Dedifferentiated amniotic fluid mesenchymal stem cell (primary cell): ENCODE results near the gene TANK.
A peak's percentile ranks its signal among the peaks of the same experiment; 100 is the strongest.

Experiments
- DNase-seq: peaks from one replicate; pipeline ENCODE4 v3.0.0-alpha.2; 2016; ENCODE audit errors: extremely low spot score

Gene TANK

GRCh38 chr2:161134547-161135518 lies 25.4 kb upstream of the TANK start:
- no peak for DNase-seq

DNA sequence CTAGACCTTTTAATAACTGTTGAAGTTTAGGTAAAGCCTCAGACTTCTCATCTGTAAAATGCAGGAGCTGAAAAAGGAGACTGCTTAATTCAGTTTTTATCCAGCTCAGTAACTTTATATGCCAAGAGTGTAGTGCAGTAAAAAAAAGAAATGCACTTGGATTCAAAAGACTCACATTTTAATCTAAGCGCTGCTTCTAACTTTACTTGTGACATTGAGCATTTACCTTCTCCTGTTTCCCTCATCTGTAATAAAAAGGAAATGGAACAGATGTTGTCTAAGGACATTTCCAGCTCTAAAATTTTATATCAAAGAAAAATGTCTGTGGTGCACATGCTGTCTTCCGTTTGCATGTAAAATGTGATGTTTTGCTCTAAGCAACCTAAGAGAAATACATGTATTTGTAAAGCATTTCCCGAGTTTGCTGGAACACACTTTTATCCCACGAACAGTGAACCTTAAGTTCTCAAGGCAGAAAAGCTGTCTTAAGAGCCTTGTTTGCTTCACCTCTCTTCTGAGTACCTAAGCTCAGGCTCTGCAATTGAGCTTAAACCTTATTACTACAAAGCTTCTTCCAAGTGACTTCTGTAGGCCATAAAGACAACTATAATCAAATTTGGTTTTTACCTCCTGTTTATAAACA lies 24.2 kb upstream of the TANK start:
- no peak for DNase-seq

GRCh38 chr2:161136696-161137324 lies 23.4 kb upstream of the TANK start:
- no peak for DNase-seq

DNA sequence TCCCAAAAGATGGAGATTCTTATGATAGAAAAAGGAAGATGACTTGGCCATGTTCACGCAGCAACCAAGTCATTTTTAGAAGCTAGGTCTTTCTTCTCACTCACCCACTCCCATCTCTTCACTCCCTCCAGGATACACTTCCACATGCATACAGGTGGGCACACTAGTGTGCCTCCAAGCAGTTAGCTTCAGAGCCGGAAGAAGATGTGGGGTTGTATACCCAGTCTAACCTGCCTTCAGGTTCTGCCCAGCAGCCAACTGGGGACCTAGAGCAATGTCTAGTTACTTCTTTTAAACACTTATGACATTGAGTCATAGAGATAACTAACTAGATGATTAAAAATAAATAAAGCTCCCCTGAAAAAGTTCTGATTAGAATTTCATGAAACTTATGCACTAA lies 21.8 kb upstream of the TANK start:
- no peak for DNase-seq

- peak; percentile 73 for DNase-seq
These were observed 20.9 kb upstream of the TANK start for GRCh38 chr2:161139098-161139987.

- no peak for DNase-seq
These were observed 19.2 kb upstream of the TANK start for GRCh38 chr2:161141033-161141432.

- DNase-seq: no peak
These were observed 13.9 kb upstream of the TANK start for GRCh38 chr2:161146209-161146775.

DNA sequence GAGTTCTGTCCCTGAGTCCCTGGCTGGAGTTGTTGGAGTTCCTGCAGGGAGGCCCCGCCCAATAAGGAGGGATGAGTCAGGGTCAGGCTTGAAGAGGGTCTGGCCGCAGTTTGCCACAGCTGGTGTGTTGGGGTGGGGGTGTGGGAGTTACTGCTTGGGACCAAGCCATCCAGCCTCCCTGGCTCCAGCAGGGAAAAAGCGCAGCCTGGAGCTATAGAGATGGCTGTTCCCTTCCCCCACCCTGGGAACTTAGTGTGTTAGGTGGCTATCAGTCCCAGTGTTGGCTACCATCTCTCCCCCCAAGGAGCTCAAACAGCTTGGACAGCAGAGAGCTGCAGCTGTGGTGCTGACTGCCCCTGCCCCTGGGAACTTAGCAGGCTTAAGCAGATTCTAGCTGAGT lies 13.2 kb upstream of the TANK start:
- DNase-seq: no peak

- no peak for DNase-seq
These were observed 12.4 kb upstream of the TANK start for GRCh38 chr2:161147856-161148255.

DNA sequence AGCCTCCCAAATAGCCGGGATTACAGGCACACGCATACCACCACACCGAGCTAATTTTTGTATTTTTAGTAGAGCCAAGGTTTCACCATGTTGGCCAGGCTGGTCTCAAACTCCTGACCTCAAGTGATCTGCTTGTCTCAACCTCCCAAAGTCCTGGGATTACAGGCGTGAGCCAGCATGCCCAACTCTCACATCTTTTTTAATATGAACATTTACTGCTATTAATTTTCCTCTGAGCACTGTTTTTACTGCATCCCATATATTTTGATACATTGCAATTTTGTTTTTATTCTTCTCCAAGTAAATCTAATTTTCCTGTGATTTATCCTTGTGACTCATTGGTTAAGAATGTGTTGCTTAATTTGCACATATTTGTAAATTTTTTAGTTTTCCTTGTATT lies 9.5 kb upstream of the TANK start:
- DNase-seq: no peak

DNA sequence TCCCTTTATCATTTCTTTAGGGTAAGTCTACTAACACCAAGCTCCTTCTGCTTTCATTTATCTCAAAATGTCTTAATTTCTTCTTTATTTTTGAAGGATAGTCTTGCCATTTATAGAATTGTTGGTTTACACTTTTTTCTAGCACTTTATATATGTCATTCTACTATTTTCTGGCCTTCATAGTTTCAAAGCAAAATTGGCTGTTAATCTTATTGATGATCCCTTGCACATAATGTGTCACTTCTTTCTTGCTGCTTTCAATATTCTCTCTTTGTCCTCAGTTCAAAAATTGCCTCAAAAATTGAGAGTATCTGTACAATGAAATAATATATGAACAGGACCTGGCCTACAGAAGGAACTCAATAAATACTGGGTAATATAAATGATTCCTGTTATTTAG lies 7.9 kb upstream of the TANK start:
- no peak for DNase-seq

DNA sequence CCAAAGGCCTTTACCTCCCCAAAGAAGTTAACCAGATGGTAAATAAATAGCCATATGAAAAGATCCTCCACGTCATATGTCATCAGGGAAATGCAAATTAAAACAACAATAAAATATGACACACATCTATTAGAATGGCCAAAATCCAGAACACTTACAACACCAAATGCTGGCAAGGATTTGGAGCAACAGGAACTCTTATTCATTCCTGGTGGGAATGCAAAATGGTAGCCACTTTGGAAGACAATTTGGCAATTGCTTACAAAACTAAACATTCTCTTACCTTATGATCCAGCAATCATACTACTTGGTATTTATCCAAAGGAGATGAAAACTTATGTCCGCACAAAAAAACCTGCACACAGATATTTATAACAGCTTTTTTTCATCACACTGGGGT lies 1.3 kb upstream of the TANK start:
- DNase-seq: no peak

GRCh38 chr2:161159456-161160225 lies 587 bp upstream of the TANK start:
- no peak for DNase-seq

DNA sequence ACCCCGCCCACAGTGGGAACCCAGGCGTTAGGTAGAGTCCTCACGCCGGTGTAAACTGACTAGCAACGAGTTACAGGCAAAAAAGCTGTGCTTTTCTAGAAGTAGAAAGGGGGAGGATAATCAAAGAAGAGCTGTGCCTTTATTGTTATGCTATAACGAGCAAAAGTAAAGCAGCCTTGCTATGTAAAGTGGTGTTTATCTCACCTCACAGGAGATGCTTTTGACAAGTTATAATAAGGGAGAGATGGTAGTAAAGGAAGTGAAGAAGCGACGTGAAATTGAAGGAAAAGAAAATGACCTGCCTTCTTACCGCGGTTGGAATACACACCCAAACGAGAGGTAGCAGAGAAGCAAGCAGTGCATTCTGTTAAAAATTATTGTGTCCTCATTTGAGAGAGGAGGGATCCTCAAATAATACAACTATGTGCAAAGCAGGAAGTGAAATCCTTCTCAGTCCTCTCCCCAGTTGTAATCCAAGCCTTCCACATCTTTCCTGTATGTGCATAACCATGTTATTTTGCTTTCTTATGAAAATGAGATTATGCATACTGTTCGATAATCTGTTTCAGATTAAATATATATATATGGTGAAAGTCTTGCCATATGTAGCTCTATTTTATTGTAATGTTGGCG lies 962 bp downstream of the TANK start:
- DNase-seq: no peak

GRCh38 chr2:161163440-161163839 lies 3.2 kb downstream of the TANK start:
- no peak for DNase-seq

DNA sequence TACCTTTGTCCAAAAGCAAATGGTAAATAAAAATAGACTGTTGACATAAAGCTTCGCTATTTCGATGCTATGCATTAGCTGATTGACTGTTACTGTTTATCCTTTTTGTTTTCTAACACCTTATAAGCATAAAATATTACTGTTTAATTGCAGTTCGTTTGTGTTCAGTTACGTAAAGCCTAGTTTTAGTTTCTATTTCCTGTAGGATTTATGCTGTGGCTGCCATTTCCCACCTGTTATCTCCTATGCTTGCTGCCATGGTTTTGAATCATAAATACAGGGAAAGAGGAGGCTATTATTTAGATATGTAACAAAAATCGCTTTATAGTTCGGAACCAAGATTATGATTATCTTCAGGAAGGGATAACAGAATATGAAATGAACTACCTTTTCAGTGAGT lies 3.9 kb downstream of the TANK start:
- DNase-seq: no peak

GRCh38 chr2:161165266-161165665 lies 5.0 kb downstream of the TANK start:
- DNase-seq: peak; percentile 77

GRCh38 chr2:161165811-161166210 lies 5.6 kb downstream of the TANK start:
- peak; percentile 30 for DNase-seq

DNA sequence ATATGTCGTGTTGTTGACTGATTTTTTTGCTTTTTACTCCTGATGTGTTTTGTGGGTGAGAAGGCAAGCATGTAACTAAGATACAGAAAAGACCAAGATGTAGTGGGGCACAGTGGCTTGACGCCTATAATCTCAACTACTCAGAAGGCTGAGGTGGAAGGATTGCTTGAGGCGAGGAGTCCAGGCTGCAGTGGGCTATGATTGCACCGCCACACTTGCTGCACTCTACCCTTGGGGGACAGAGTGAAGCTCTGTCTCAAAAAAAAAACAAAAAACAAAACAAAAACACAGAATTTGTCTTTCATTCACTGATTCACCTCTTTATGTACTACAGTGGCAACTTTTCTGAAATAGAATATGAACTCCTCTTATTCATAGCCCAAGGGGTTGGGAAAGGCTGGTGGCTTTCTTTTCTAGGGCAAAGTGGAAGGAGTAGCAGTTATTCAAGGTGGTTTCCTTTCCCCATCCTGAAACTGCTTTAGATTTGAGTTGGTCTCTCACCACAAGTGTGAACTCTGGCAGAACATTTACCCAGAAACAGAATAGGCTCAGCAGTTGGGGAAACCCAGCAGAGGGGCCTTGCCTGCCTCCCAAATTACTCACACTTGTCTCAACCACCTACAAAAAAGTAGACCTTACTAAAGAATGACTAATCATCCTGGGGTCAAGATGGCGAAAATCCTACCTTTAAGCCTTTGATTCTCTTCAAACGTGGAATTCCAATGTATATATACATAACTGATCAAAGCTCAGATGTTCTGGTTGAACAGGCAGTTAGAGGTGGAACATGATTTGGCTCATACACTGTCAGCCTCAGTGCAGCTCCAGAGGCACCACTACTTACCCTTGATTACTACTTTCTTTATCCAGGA lies 6.5 kb downstream of the TANK start:
- DNase-seq: no peak
